Muscle of back (tissue), 11 donors: ENCODE results near the gene SEMG2. TPM values are rescaled to one million over a fixed set of nuclear protein-coding genes. Genes with fewer than 3 reads are reported as not detected.
A peak's percentile ranks its signal among the peaks of the same experiment; 100 is the strongest.

ENCODE experiments used
- DNase-seq, 3 donors: peaks; one replicate each; pipeline versions ENCODE4 v3.0.0 to v3.0.0-alpha.2; 2013
- polyA plus RNA-seq, 10 donors: library from polyadenylated mRNA; unstranded; fragments of 120-200 nt; gene quantifications; one replicate each; pipeline ENCODE4 v1.2.1, GENCODE V29; 2013; ENCODE audit not compliant: insufficient read length in 10 of 10

SEMG2 gene
- polyA plus RNA-seq, 10 donors = not detected

DNA sequence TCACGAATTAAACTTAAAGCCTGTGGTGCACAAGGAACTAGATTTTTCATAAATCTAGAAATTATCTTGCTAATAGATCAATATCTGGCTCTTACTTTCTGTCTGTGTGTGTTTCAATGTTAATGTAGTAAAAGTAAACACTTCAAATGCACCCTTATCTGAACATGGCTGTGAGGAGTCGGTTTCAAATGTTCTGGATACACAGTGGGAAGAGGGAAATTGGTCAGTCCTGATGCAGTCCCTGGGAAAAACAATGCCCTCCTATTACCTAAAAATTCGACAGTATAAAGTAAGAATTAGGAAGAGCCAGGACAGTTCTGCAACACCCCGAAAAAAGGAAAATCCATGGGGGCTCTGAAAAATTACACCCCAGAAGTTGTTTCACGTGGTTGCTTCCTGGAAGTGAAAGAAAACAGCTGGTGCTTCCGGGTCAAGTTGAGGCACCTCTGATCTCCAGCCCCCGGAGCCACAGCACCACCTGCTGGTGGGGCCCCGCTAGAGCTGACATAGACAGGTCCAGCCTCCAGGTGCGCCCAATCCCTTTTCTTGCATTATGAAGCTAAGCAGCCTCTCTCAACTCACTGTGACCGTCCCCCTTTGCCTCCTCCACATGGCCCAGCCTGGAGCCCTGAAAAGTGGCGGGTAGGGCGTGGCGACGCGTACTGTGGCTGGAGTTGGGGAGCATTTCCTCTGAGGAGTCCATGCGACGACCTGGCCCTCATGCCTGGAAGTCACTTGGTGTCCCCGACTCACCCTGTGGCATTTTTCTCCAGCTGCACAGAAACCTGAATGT lies 8.3 kb downstream of the SEMG2 start:
- DNase-seq = no peak

DNA sequence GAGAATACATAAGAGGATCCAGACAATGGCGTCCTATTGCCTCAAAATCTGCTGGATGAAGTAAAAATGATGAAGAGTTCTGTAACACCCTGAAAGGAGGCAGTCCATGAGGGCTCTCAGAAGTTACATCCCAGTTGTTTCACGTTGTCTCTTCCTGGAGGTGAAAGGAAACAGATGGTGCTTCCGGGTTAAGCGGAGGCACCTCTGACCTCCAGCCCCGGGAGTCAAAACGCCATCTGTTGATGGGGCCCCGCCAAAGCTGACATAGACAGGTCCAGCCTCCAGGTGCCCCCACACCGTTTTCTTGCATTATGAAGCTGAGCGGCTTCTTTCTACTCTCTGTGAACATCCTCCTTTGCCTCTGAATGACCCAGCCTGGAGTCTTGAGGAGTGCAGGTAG lies 9.5 kb downstream of the SEMG2 start:
- no peak for DNase-seq

DNA sequence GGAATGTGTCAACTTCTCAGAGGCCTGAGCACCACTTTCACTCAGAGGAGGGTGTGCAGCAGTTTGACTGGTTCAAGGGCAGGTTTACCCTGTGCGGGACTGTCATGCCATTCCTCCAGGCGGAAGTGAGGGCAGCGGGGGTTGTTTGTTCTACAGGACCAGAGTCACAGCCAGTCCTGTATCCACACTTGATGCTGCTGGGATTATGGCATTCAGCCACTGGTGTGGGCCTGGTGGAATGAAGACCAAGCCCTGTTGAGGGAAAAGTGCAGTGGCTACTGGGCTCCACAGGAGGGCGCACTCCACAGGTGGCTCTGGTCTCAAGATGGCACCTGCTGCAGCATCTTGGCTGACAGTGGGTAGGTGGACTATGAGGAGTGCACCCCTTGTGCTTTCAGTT lies 14.8 kb downstream of the SEMG2 start:
- no peak for DNase-seq

GRCh38 chr20:45238139-45238538 lies 17.0 kb downstream of the SEMG2 start:
- no peak for DNase-seq

GRCh38 chr20:45246109-45246508 lies 24.9 kb downstream of the SEMG2 start:
- DNase-seq = no peak

DNA sequence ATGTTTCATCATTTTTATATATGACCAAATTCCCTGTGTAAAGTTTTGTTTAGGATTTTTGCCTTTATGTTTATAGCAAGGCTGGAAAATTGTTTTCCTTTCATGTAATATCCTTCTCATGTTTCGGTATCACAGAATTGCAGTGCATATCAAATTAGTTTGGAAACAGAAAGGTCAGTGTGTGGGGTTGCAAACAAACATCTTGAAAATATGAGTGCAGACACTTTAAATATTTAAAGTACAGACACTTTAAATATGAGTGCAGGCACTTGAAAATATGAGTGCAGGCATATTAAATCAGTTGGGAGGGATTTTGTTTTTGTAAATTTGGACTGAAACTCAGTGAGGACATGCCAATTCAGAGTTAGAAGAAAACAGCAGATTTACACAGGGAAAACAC lies 26.7 kb downstream of the SEMG2 start:
- no peak for DNase-seq

DNA sequence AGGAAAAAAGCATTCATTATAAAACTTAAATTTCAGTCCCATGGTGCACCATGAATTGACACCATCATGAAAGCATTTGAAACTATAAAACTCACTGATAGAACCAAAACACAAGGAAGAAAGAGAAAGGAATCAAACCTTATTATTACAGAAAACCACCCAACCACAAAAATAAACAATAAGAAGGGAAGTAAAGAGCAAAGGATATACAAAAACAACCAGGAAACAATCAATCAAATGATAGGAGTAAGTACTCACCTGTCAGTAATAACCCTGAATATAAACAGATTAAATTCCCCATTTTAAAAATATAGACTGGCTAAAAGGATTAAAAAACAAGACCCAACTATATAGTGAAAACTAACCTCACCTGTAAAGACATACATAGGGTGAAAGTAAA lies 27.4 kb downstream of the SEMG2 start:
- DNase-seq = no peak

DNA sequence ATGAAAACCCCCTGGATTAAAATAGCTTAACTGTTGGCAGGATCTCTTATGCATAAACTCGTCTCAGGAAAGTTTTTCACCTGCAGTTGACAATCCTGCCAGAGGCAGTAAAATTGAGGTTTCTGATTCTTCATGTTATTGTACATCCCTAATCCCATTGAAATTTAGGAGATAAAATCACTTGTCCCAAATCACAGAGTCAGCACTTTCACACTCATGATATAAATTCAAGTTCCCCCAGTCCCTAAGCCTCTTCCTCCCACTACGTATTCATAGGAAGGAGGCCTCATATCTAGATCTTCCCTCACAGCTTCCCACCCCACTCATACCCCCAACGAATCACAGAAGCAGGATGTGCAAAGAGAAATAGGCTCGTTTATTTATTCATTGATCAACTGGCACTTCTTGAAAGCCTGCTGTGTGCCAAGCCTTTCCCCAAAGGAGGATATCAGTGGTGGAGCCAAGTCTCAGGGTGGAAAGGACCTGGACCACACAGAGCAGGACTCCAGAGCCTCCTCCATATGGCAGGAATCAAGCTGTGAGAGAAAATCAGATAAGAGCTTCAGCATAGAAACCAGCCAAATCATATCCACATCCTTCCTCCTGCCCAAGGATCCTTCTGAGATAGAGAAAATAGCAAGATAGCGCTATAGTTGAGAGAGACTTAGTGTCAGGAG lies 30.8 kb downstream of the SEMG2 start:
- DNase-seq = no peak

DNA sequence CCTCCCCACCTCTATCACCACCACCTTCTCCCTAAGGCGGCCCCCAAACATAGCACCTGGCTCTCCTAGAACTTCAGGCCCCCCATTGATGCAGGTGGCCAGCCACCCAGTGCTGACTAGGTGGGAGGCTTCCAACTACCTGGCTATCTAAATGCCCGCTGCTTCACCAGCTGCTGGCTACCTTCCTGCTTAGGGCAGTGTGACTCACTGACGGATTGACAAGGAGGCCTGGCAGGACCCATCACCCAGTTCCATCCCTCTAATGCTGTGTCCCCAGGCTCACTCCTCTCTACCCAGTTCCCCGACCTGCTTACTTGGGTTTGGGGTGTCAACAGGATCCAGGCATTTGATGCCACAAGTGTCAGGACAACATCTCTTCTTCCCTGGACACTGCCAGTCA lies 32.1 kb downstream of the SEMG2 start:
- DNase-seq = no peak

DNA sequence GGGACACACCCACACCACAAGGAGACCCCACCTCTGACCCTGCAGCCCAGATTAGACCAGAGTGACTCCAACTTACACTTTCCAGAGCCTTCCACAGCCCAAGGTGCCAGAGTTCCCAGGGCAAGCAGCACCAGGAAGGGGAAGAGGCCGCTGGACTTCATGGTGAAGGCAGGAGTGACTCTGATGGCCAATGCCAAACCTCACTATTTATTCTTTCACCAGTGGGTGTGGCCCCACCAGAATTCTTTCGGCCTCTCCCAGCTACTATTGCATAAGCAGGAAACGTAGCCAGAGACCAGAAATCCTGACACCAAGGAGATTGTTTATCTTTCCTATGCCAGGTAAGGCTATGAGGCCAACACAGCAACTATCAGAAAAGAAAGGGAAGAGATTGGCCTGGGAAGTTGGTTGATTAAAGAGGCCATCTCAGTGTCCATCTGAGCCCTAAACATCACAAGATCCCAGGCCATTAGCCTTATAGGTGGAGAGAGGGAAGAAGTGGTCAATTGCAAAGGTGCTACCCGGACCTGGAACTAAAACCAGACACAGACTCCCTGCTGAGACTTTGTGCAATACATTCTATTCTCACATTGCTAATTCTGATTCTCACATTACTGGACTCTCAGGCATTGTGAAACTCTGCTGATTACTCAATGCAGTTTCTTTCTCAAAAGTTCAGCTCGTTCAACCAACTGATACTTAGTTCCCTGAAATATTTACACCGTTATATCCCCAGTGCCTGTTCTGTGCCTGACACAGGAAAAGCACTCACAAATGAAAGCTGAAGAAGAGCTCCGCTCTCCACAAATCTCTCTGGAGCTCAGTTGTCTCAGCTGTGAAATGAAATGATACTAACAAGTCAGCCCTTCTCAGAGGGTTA lies 33.5 kb downstream of the SEMG2 start, which contains the start of gene SLPI:
Gene SLPI (minus strand): TSS at position 182 of the 880 bp plus-strand sequence. CDS start 21 bp downstream, at position 161.
- peak in 1 of 3 donors; percentile 3 for DNase-seq

DNA sequence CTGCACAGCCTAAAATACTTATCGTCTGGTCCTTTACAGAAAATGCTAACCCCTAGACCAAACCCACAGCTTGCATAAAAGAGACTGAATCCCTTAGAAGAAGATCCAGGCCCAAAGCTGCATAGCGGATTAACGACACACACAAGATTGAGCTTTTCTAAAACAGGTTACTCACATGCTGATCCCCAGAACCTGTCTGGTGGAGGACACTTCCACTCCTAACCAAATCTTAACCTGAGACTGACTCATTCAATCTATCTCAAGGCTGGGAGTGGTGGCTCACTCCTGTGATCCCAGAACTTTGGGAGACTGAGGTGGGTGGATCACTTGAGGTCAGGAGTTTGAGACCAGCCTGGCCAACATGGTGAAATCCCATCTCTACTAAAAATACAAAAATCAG lies 36.0 kb downstream of the SEMG2 start:
- DNase-seq = no peak

- DNase-seq = no peak
These were observed 36.5 kb downstream of the SEMG2 start for GRCh38 chr20:45257711-45258110.

- no peak for DNase-seq
These were observed 37.1 kb downstream of the SEMG2 start for GRCh38 chr20:45258259-45258658.

DNA sequence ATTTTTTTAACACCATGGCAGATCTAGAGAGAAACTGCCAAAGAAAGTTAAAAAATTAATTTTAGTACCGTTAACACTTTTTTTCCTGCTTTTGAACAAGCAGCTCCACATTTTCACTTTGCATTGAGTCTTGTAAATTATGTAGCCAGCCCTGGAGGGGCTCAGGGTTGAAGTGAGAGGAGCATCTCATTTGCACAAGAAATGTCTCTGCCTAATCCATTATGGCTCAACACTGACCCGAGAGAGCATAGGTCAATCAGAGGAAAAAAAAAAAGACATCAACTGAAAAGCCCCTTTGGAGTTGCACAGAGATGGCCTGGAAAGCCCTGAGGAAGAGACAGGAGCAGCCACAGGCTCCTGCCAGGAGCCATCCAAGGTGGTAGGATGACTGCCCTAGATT lies 37.5 kb downstream of the SEMG2 start:
- DNase-seq = no peak

DNA sequence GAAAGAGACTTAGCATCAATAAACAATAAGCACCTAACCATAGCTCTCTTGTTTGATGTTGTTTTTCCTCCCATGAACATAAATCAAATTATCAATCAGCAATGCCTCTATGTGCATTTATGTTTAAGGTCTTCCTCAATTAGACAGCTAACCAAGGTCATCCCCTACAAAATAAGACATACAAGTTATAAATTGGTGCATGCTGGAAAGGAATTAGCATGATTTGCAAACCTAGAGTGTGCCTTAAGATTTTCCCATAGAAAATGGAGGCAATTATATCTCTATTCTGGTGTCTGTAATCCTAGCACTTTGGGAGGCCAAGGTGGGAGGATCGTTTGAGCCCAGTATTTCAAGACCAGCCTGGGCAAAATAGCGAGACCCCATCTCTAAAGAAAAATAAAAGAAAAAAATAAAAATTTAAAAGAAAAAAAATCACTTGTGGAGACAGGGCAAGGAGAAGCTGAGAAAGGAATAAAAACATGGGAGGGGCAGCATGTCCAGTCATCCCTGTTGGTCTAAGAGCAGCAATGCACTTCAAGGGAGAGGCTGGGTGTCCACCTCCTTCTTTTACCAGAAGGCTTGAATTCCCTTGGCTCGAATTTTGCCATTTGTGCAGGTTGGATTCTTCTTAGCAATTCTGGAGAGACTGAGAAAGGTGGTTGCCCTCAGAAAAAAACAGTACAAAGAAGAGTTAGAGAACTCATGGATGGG lies 42.5 kb downstream of the SEMG2 start:
- no peak for DNase-seq

- DNase-seq = no peak
These were observed 45.8 kb downstream of the SEMG2 start for GRCh38 chr20:45266977-45267376.

GRCh38 chr20:45268531-45268930 lies 47.4 kb downstream of the SEMG2 start:
- no peak for DNase-seq

DNA sequence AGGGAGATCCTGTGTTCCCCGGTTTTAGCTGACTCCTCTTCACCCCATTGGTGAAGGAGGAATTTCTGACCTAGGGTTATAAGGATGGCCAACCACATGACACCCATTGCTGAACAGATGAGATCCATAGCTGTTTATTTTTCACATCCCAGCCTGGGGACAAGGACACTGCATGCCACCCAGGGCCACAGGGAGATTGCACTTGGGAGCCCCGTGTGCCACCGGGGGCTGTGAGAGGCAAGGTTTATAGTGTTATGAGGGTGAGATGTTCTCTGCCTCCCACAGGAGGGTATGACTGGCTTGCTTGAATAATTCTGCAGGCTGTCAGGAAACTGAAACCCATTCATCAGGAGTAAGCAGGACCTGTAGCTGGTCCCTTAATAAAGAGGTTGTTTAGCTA lies 47.9 kb downstream of the SEMG2 start:
- no peak for DNase-seq

- DNase-seq = no peak
These were observed 48.6 kb downstream of the SEMG2 start for GRCh38 chr20:45269754-45270270.
